Activated naive CD8-positive, alpha-beta T cell treated with anti-CD3 and anti-CD28 coated beads, Interleukin-2, amount 50 U/mL, for 24 hours (primary cell): ENCODE results near the gene CAPN5.

Experiments
- ATAC-seq: fragments of 150-1000 bp; cut with Tn5 transposase; one replicate; pipeline ENCODE4 v1.10.0; 2021
- DNase-seq: peaks from one replicate; pipeline ENCODE4 v3.0.0; 2021
- H3K27ac Mint-ChIP-seq: one replicate; pipeline ENCODE4 v1.8.0; 2021; ENCODE audit warnings: mild to moderate bottlenecking, mixed read lengths
- H3K27me3 Mint-ChIP-seq: one replicate; pipeline ENCODE4 v1.8.0; 2021; ENCODE audit warnings: mixed read lengths
- H3K36me3 Mint-ChIP-seq: one replicate; pipeline ENCODE4 v1.8.0; 2021; ENCODE audit warnings: low read depth, mixed read lengths
- H3K4me1 Mint-ChIP-seq: one replicate; pipeline ENCODE4 v1.8.0; 2021; ENCODE audit warnings: mixed read lengths
- H3K4me3 Mint-ChIP-seq: one replicate; pipeline ENCODE4 v1.8.0; 2021; ENCODE audit warnings: mild to moderate bottlenecking, moderate library complexity, mixed read lengths
- H3K9me3 Mint-ChIP-seq: one replicate; pipeline ENCODE4 v1.8.0; 2021; ENCODE audit warnings: mixed read lengths

Gene CAPN5

DNA sequence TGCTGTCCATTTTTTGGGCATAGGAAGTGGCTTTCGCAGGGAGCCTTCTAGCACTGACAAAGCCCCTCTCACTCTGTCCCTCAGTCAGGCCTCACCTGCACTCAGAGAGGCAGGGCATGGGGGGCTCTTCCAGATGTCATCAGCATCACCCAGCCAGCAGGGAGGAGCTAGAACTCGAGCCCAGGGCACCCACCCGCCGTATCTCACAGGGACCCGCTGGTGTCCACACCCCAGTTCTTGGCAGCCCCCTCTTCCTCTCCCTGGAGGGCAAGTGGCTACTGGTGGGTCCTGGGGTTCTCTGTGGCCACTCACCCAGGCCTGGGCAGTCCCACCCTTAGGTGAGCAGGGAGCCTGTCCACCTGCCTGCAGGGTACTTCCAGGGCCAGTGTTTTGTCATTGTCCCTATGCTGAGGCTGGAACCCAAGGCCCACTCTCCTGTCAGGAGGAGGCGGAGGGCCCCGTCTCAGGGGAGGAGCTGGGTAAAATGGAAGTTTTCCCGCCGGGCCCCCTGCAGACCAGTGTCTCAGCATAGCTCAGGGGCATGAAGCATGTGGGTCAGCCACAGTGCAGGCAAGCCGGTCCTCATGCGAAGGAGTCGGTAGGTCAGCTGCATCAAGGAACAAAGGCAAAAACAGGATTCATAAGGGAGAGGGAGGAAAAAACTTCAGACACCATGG lies 83.1 kb downstream of the CAPN5 start:
- ATAC-seq (no peak), DNase-seq (no peak)
- Mint-ChIP-seq H3K9me3 (no peaks in the 10 kb centered on the region), H3K27me3 (peaks cover 5% of the 10 kb centered on the region), H3K36me3 (peaks cover 3% of the 10 kb centered on the region), H3K27ac (no peak overlapping the region), H3K4me1 (peaks cover 46% of the 10 kb centered on the region), H3K4me3 (no peak overlapping the region)

DNA sequence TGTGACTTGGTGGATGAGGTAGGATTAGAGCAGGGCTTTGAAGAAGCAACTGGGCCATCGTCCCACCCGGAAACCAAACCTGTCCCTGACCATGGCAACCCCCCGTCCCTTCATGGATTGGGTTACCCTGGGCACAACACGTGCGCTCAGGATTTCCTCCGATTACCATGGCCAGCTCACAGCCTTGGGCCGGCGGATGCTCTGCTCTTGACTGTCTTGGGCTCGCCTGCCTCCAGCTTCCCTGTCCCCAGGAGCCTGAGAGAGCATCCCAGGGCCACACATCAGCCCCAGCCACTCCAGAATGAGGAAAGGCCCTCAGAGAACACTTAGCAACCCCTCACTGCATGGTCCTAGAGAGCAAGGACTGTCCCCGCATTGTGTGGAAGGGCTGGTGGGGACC lies 84.1 kb downstream of the CAPN5 start:
- Mint-ChIP-seq H3K36me3 (peaks cover 3% of the 10 kb centered on the region), H3K4me1 (peaks cover 46% of the 10 kb centered on the region), H3K27ac (no peak overlapping the region), H3K9me3 (no peaks in the 10 kb centered on the region), H3K4me3 (no peak overlapping the region), H3K27me3 (peaks cover 5% of the 10 kb centered on the region)
- ATAC-seq (no peak), DNase-seq (no peak)

DNA sequence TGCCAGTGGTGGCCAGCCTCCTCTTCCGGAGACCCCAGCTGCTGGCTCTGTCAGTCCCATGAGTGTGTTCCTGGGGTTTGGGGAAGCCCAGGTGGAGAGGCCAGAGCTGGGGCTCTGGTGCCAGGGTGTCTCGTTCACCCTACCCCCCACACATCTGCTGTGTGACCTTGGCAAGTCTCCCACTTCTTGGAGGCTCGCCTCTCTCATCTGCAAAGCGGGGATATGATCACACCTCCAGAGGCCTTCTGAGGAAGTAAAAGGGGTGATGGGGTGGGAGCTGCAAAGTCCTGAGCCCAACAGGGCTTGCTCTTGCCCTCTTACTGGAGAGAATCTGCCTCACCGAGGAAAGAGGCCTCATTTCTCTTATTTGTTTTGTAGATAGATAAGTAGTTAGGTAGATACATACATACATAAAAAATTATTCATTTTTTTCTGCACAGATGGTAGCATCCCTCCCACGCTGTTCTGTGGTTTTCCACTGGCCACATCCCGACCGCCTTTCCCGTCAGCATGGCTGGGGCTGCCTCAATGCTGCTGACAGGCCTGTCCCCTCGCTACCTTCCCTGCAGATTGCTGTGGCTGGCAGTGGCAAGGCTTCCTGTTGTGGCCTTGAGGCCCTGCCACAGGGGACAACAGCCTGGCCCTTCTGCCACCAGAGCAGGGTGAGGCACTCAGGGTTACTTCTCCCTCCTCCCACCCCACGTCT lies 85.2 kb downstream of the CAPN5 start:
- H3K4me1 Mint-ChIP-seq = peaks cover 46% of the 10 kb centered on the region
- H3K36me3 Mint-ChIP-seq = peaks cover 3% of the 10 kb centered on the region
- H3K27me3 Mint-ChIP-seq = peaks cover 5% of the 10 kb centered on the region
- H3K9me3 Mint-ChIP-seq = no peaks in the 10 kb centered on the region
- DNase-seq (peak; percentile 80), ATAC-seq (peak; percentile 84)
- peak overlapping the region; percentile 91 for H3K27ac Mint-ChIP-seq
- peak overlapping the region; percentile 61 for H3K4me3 Mint-ChIP-seq

DNA sequence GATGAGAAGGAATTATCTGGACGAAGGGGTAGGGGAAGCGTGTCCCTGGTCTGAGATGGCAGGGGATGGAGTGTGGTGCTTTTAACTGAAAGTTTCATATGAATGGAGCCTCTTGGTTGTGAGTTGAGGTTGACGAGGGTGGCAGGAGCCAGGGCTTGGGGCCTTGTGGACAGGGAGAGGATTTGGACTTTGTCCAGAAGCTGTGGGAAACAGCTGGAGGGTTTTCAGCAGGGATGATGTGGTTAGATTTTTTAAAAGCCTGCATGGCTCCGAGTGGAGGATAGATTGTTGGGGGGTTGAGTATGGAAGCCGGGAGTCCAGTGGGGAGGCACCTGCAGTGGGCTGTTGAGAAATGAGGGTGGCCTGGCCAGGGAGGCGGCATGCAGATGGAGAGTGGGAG lies 86.1 kb downstream of the CAPN5 start:
- Mint-ChIP-seq H3K27me3 (peaks cover 5% of the 10 kb centered on the region), H3K9me3 (no peaks in the 10 kb centered on the region), H3K36me3 (peaks cover 3% of the 10 kb centered on the region), H3K4me3 (peak overlapping the region; percentile 61), H3K27ac (peak overlapping the region; percentile 91), H3K4me1 (peaks cover 40% of the 10 kb centered on the region)
- no peak for ATAC-seq
- no peak for DNase-seq

DNA sequence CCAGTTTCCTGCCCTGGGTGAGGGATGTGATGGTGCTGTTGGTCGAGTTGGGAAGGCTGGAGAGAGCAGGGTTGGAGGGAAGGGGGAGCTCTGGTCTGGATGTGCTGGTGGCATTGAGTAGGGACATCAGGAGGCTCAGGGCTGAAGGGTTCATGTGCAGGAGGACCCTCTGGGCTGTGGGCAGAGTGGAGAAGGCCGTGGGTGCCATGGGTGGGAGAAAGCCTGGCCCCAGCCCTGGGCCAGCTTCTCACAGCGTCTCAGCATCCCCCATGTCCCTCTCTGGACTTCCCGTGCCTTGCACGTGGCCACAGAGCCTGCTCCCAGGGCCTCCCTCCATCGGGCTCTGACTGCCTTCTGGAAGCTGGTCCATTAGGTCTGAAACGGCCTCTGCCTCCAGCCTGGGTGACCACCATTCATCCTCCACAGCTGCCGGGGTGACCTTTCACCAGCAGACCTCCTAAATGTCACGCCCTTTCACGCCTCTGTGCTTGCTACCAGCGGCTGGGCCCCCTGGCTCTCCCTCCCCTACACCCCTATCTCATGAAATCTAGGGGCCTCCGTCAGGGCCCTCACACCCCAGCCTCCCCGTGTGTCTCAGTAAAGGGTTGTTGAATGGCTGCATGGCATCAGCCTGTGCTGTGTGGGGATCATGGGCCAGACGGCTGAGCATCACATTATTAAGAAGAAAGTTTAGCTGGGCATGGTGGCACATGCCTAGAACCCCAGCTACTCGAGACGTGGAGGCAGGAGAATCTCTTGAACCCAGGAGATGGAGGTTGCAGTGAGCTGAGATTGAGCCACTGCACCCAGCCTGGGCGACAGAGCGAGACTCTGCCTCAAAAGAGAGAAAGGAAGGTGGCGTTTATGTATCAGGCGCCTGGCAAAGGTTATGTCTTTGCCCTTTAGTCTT lies 86.8 kb downstream of the CAPN5 start:
- Mint-ChIP-seq H3K9me3 (no peaks in the 10 kb centered on the region), H3K36me3 (peaks cover 3% of the 10 kb centered on the region), H3K27ac (peak overlapping the region; percentile 91), H3K4me1 (peaks cover 34% of the 10 kb centered on the region), H3K4me3 (peak overlapping the region; percentile 53), H3K27me3 (peaks cover 5% of the 10 kb centered on the region)
- DNase-seq (no peak), ATAC-seq (peak; percentile 5)

DNA sequence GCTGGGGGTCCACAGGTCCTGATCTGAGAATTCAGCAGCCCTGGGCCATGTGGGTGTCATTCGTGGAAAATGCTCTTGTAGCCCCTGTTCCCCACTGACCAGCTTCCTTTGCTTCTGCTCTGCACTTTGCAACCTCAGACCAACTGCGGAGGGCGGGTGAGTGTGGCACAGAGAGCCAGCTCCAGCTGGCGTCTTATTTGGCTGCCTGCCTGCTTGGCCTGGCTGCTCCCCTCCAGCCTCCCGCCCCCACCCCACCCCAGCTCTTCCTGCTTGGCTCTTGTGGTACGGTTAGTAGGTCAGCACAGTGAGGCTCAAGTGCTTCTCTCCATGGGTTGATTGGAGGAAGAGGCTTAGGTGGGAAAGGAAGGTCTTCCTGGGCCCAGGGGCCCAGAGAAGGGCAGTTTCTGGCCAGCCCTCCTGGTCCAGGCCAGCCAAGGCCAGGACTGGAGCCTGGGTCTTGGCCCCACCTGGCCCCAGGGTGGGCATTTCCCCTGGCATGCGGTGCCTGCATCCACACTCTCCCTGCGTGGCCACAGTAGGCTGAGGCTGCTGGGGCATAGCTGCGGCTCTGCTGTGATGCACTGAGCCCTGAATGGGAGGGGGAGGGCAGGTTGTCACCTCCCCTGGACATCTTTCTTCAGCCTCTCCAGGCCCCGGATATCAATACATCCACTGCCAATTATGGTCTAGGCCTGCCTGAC lies 87.8 kb downstream of the CAPN5 start:
- no peak overlapping the region for H3K27ac Mint-ChIP-seq
- H3K4me3 Mint-ChIP-seq = no peak overlapping the region
- no peak for DNase-seq
- H3K4me1 Mint-ChIP-seq = peaks cover 32% of the 10 kb centered on the region
- H3K36me3 Mint-ChIP-seq = peaks cover 3% of the 10 kb centered on the region
- peaks cover 5% of the 10 kb centered on the region for H3K27me3 Mint-ChIP-seq
- ATAC-seq = no peak
- no peaks in the 10 kb centered on the region for H3K9me3 Mint-ChIP-seq

DNA sequence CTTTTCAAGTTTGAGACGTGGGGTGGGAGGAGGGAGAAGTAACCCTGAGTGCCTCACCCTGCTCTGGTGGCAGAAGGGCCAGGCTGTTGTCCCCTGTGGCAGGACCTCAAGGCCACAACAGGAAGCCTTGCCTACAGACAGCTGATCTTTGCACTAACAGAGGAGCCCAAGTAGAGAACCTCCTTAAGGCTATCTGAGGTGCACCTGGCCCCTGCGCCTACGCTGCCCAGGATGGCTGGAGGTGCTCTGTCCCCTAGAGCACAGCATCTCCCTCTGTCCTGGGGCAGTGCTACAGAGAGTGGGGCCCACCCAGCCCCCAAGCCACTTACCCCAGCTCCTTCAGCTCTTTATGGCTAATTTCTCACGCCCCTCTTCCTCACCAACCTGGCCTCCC lies 88.3 kb downstream of the CAPN5 start:
- no peaks in the 10 kb centered on the region for H3K9me3 Mint-ChIP-seq
- H3K36me3 Mint-ChIP-seq = peaks cover 3% of the 10 kb centered on the region
- peaks cover 5% of the 10 kb centered on the region for H3K27me3 Mint-ChIP-seq
- DNase-seq (no peak), ATAC-seq (no peak)
- H3K27ac Mint-ChIP-seq = no peak overlapping the region
- H3K4me1 Mint-ChIP-seq = peaks cover 32% of the 10 kb centered on the region
- H3K4me3 Mint-ChIP-seq = no peak overlapping the region

DNA sequence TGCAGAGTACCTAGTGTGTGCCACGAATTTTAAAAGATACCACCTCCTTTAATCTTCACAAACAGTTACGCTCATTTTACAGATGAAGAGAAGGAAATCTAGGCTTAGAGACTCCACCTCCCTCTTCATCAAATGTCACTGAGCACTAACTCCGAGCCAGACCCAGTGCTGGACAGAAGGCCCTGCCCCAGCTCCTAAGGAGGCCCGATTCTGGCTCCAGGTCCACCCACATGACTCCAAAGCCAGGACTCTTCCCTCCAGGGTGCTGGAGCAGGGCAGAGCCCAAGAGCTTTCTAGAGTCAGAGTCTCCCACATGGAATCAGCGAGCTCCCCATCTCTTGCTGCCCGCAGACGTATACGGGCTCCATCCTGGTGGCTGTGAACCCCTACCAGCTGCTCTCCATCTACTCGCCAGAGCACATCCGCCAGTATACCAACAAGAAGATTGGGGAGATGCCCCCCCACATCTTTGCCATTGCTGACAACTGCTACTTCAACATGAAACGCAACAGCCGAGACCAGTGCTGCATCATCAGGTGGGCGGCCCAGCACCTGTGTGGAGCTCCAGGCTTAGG lies 88.9 kb downstream of the CAPN5 start:
- no peak for ATAC-seq
- no peak overlapping the region for H3K4me3 Mint-ChIP-seq
- H3K36me3 Mint-ChIP-seq = peaks cover 3% of the 10 kb centered on the region

DNA sequence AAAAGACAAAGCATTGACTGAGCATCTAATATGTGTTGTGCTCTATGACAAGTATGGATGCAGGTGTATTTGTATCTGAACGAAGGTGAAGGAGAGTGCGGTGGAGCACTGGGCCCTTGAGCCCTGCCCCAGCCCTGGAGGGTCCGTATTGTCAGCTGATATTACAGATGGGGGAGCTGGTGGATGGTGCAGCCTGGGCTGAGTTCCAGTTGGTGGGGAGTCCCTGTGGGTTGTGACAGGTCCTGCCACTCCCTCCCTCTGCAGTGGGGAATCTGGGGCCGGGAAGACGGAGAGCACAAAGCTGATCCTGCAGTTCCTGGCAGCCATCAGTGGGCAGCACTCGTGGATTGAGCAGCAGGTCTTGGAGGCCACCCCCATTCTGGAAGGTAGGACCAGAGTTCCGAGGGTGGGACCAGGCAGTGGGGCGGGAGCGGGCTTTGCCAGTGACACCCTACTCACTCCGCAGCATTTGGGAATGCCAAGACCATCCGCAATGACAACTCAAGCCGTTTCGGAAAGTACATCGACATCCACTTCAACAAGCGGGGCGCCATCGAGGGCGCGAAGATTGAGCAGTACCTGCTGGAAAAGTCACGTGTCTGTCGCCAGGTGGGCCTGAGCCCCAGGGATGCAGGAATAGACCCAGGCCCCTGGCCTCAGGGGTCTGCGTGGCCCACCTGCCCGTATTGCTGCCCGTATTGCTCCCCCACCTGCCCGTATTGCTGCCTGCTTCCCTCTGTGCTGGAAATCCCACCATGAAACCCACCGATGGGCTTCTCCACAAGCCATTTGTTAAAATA lies 89.8 kb downstream of the CAPN5 start:
- Mint-ChIP-seq H3K27ac (no peak overlapping the region), H3K4me3 (no peak overlapping the region), H3K27me3 (peaks cover 5% of the 10 kb centered on the region), H3K4me1 (peaks cover 28% of the 10 kb centered on the region), H3K9me3 (no peaks in the 10 kb centered on the region), H3K36me3 (peaks cover 3% of the 10 kb centered on the region)
- ATAC-seq (no peak), DNase-seq (no peak)

More for the DNA sequence above, 88.9 kb downstream of the CAPN5 start:
- Mint-ChIP-seq H3K9me3 (no peaks in the 10 kb centered on the region), H3K4me1 (peaks cover 32% of the 10 kb centered on the region), H3K27me3 (peaks cover 5% of the 10 kb centered on the region), H3K27ac (no peak overlapping the region)
- DNase-seq = no peak

DNA sequence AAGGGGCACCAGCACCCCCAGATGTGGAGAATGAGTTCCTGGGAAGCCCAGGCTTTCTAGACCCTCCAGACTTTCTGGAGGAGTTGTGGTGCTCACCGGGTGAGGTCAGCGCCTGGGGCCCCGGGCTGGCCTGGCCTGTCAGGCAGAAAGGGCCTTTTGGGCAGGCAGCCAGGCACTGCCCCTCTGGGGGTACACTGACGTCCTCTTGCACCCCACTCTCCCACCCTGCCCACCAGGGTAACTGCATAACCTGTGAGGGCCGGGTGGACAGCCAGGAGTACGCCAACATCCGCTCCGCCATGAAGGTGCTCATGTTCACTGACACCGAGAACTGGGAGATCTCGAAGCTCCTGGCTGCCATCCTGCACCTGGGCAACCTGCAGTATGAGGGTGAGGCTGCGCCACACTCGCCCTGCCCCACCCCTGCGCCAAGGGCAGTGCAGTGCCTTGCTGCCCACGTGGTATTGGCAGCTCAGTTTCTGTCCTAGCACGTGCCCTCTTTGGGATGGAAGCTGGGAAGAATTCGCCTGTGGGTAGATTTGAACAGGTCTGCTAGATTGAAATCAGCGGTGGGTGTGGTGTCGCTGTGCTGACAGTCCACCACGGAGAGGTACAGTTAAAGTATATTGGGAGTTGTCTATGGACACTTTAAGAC lies 91.4 kb downstream of the CAPN5 start:
- no peak for DNase-seq
- H3K9me3 Mint-ChIP-seq = no peaks in the 10 kb centered on the region
- H3K27me3 Mint-ChIP-seq = no peaks in the 10 kb centered on the region
- H3K4me3 Mint-ChIP-seq = no peak overlapping the region
- ATAC-seq = no peak
- no peaks in the 10 kb centered on the region for H3K36me3 Mint-ChIP-seq
- peaks cover 12% of the 10 kb centered on the region for H3K4me1 Mint-ChIP-seq
- H3K27ac Mint-ChIP-seq = no peak overlapping the region

DNA sequence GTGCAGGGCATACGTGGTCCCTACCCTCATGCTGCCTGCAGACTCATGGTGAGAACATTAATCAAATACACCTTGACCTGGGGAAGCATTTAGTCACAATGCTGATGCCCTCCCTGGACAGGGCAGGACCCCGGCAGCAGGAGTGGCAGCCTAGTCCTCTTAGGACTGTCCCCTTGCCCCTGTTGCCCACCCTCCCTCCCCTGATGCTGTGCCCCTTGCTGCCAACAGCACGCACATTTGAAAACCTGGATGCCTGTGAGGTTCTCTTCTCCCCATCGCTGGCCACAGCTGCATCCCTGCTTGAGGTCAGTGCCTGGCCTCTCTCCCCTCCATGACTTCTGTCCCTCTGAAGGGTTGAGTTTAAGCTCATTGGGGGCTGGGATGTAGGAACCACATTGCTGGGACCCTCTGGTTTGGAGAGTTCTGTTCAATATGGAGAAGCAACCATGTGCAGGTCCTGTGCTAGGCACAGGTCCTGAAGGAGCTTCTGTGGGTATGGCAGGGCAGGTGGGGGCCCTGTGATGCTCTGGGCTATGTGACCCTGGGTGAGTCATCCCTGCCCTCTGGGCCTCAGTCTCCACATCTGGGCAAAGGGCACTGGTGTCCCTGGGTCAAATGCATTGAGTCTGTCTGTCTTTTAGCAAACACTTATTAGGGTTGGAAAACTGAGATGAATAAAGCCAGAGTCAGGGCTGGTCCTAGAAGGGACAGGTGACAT lies 92.6 kb downstream of the CAPN5 start:
- H3K4me1 Mint-ChIP-seq = peaks cover 1% of the 10 kb centered on the region
- H3K9me3 Mint-ChIP-seq = no peaks in the 10 kb centered on the region
- no peaks in the 10 kb centered on the region for H3K27me3 Mint-ChIP-seq
- no peak overlapping the region for H3K27ac Mint-ChIP-seq
- ATAC-seq (no peak), DNase-seq (no peak)
- no peaks in the 10 kb centered on the region for H3K36me3 Mint-ChIP-seq
- no peak overlapping the region for H3K4me3 Mint-ChIP-seq

DNA sequence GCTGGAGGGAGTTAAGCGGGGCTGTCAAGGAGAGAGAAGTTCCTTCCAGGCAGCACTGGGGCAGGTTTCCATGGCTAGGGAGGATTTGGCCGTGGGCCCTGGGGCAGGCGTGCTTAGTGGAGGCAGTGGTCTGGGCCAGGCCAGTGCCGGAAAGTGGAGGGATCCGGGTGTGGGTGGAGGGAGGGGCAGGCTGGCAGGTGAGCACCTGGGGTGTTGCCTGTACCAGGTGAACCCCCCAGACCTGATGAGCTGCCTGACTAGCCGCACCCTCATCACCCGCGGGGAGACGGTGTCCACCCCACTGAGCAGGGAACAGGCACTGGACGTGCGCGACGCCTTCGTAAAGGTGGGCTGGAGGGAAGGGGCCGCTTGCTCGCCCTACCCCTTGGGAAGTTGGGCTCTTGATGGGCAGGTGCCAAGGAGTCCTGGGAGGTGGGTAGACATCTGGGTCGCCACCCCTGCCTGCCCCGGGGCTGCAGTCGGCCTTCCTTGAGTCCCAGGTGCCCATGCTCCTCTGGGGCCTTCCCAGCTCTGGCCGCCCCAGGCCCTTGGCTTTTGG lies 93.2 kb downstream of the CAPN5 start:
- Mint-ChIP-seq H3K4me1 (no peaks in the 10 kb centered on the region), H3K36me3 (no peaks in the 10 kb centered on the region), H3K4me3 (no peak overlapping the region), H3K27ac (no peak overlapping the region), H3K27me3 (no peaks in the 10 kb centered on the region), H3K9me3 (no peaks in the 10 kb centered on the region)
- ATAC-seq (no peak), DNase-seq (no peak)
